Activated T-helper 1 cell treated with anti-CD3 and anti-CD28 coated beads, Interleukin-12 subunit alpha, Interleukin-12 subunit beta, Interleukin-2, Interleukin-4 antibody, amounts not matched to agents 30 ng/mL and 10 ng/mL and 1 ng/mL, durations not matched to agents 14 hours and 24 hours and 36 hours (primary cell): ENCODE data around the gene FURIN. TPM values are rescaled to one million over a fixed set of nuclear protein-coding genes. Genes with fewer than 3 reads are reported as not detected.
"Not testable (repeated sequence)": the region's sequence is repeated elsewhere in the genome, so short reads cannot be mapped to it uniquely, and the experiment has no call there.

ENCODE experiments used
- DNase-seq: peaks from one replicate; pipeline ENCODE4 v3.0.0; 2021; ENCODE audit warnings: low spot score
- H3K27ac Mint-ChIP-seq: one replicate; pipeline ENCODE4 v1.8.0; 2021; ENCODE audit warnings: mild to moderate bottlenecking, mixed read lengths
- H3K27me3 Mint-ChIP-seq: one replicate; pipeline ENCODE4 v1.8.0; 2022; ENCODE audit warnings: mild to moderate bottlenecking, moderate library complexity, mixed read lengths; ENCODE audit not compliant: insufficient read depth
- H3K36me3 Mint-ChIP-seq: one replicate; pipeline ENCODE4 v1.8.0; 2021; ENCODE audit warnings: low read depth, mixed read lengths
- H3K4me1 Mint-ChIP-seq: one replicate; pipeline ENCODE4 v1.8.0; 2021; ENCODE audit warnings: low read depth, mixed read lengths
- H3K4me3 Mint-ChIP-seq: one replicate; pipeline ENCODE4 v1.8.0; 2021; ENCODE audit warnings: mild to moderate bottlenecking, moderate library complexity, mixed read lengths
- H3K9me3 Mint-ChIP-seq: one replicate; pipeline ENCODE4 v1.8.0; 2021; ENCODE audit warnings: mixed read lengths
- intact Hi-C: fragments of 100-400 bp; cut with micrococcal nuclease; formaldehyde crosslinking; loops from one replicate; pipeline ENCODE4 v1.15.1; 2024
- total RNA-seq: library from RNA; stranded (reverse); gene quantifications from 2 replicates; pipeline ENCODE4 v1.2.3, GENCODE V29; 2022

The FURIN gene
- total RNA-seq, 1 donor from 2014 or later: 530 TPM

GRCh38 chr15:90866161-90866715 lies 2.1 kb upstream of the FURIN start:
- no peak for DNase-seq
- Mint-ChIP-seq H3K27ac (peak overlapping the region; percentile 30), H3K4me1 (peaks cover 72% of the 10 kb centered on the region), H3K4me3 (no peak overlapping the region), H3K9me3 (no peaks in the 10 kb centered on the region), H3K36me3 (peaks cover 21% of the 10 kb centered on the region), H3K27me3 (no peaks in the 10 kb centered on the region)
- intact Hi-C loops: no loop called here

- H3K36me3 Mint-ChIP-seq: peaks cover 20% of the 10 kb centered on the region
- H3K27ac Mint-ChIP-seq: peak overlapping the region; percentile 30
- peaks cover 69% of the 10 kb centered on the region for H3K4me1 Mint-ChIP-seq
- no peak overlapping the region for H3K4me3 Mint-ChIP-seq
- no peaks in the 10 kb centered on the region for H3K27me3 Mint-ChIP-seq
- intact Hi-C loops: no loop called here
- DNase-seq: no peak
- no peaks in the 10 kb centered on the region for H3K9me3 Mint-ChIP-seq
Observed at GRCh38 chr15:90866800-90867199, 1.6 kb upstream of the FURIN start.

GRCh38 chr15:90869140-90869541 lies 753 bp downstream of the FURIN start:
- DNase-seq: no peak
- H3K4me1 Mint-ChIP-seq: peaks cover 57% of the 10 kb centered on the region
- H3K36me3 Mint-ChIP-seq: peaks cover 41% of the 10 kb centered on the region
- peak overlapping the region; percentile 94 for H3K4me3 Mint-ChIP-seq
- intact Hi-C loops: loop anchor here (1.0 to 2.0 kb wide), 6 partner anchors 13 to 152 kb away; partner anchors contain the start of gene BLM
- no peaks in the 10 kb centered on the region for H3K9me3 Mint-ChIP-seq
- H3K27me3 Mint-ChIP-seq: no peaks in the 10 kb centered on the region
- H3K27ac Mint-ChIP-seq: peak overlapping the region; percentile 95

- peak; percentile 61 for DNase-seq
- H3K36me3 Mint-ChIP-seq: peaks cover 46% of the 10 kb centered on the region
- no peaks in the 10 kb centered on the region for H3K27me3 Mint-ChIP-seq
- peak overlapping the region; percentile 95 for H3K27ac Mint-ChIP-seq
- intact Hi-C loops: loop anchor here (1.0 to 2.0 kb wide), 6 partner anchors 13 to 152 kb away; partner anchors contain the start of gene BLM
- H3K9me3 Mint-ChIP-seq: no peaks in the 10 kb centered on the region
- peaks cover 62% of the 10 kb centered on the region for H3K4me1 Mint-ChIP-seq
- H3K4me3 Mint-ChIP-seq: peak overlapping the region; percentile 94
Observed at GRCh38 chr15:90869601-90870353, 1.4 kb downstream of the FURIN start.

GRCh38 chr15:90870354-90871138 lies 2.2 kb downstream of the FURIN start:
- H3K4me1 Mint-ChIP-seq: peaks cover 67% of the 10 kb centered on the region
- H3K9me3 Mint-ChIP-seq: no peaks in the 10 kb centered on the region
- DNase-seq: no peak
- H3K27me3 Mint-ChIP-seq: no peaks in the 10 kb centered on the region
- H3K36me3 Mint-ChIP-seq: peaks cover 52% of the 10 kb centered on the region
- intact Hi-C loops: no loop called here
- H3K4me3 Mint-ChIP-seq: peak overlapping the region; percentile 94
- peak overlapping the region; percentile 95 for H3K27ac Mint-ChIP-seq

- Mint-ChIP-seq H3K4me1 (peaks cover 73% of the 10 kb centered on the region), H3K27ac (peak overlapping the region; percentile 95), H3K4me3 (peak overlapping the region; percentile 94), H3K36me3 (peaks cover 55% of the 10 kb centered on the region), H3K9me3 (no peaks in the 10 kb centered on the region), H3K27me3 (no peaks in the 10 kb centered on the region)
- no peak for DNase-seq
- intact Hi-C loops: no loop called here
Observed at GRCh38 chr15:90871139-90871715, 2.8 kb downstream of the FURIN start.

- intact Hi-C loops: no loop called here
- Mint-ChIP-seq H3K36me3 (peaks cover 59% of the 10 kb centered on the region), H3K27me3 (no peaks in the 10 kb centered on the region), H3K4me1 (peaks cover 73% of the 10 kb centered on the region), H3K9me3 (no peaks in the 10 kb centered on the region), H3K4me3 (peak overlapping the region; percentile 97), H3K27ac (peak overlapping the region; percentile 92)
- no peak for DNase-seq
Observed at GRCh38 chr15:90871716-90872485, 3.5 kb downstream of the FURIN start.

GRCh38 chr15:90872486-90873184 lies 4.2 kb downstream of the FURIN start:
- no peaks in the 10 kb centered on the region for H3K27me3 Mint-ChIP-seq
- H3K27ac Mint-ChIP-seq: peak overlapping the region; percentile 92
- H3K4me1 Mint-ChIP-seq: peaks cover 74% of the 10 kb centered on the region
- H3K4me3 Mint-ChIP-seq: peak overlapping the region; percentile 97
- H3K36me3 Mint-ChIP-seq: peaks cover 66% of the 10 kb centered on the region
- no peaks in the 10 kb centered on the region for H3K9me3 Mint-ChIP-seq
- no peak for DNase-seq
- intact Hi-C loops: loop anchor here (1.0 kb wide), 7 partner anchors 20 to 224 kb away; partner anchors contain the start of gene MAN2A2

- intact Hi-C loops: loop anchor here (1.0 kb wide), 7 partner anchors 21 to 225 kb away; partner anchors contain the start of gene MAN2A2
- Mint-ChIP-seq H3K4me1 (peaks cover 74% of the 10 kb centered on the region), H3K4me3 (peak overlapping the region; percentile 97), H3K36me3 (peaks cover 73% of the 10 kb centered on the region), H3K9me3 (no peaks in the 10 kb centered on the region), H3K27ac (peak overlapping the region; percentile 92), H3K27me3 (no peaks in the 10 kb centered on the region)
- no peak for DNase-seq
Observed at GRCh38 chr15:90873488-90873997, 5.2 kb downstream of the FURIN start.

- Mint-ChIP-seq H3K9me3 (no peaks in the 10 kb centered on the region), H3K4me3 (peak overlapping the region; percentile 97), H3K4me1 (peaks cover 73% of the 10 kb centered on the region), H3K36me3 (peaks cover 77% of the 10 kb centered on the region), H3K27me3 (no peaks in the 10 kb centered on the region), H3K27ac (peak overlapping the region; percentile 92)
- DNase-seq: no peak
- intact Hi-C loops: loop anchor here (1.0 kb wide), 8 partner anchors 9 to 226 kb away; partner anchors contain the start of gene MAN2A2
Observed at GRCh38 chr15:90873998-90874605, 5.7 kb downstream of the FURIN start.

- H3K4me1 Mint-ChIP-seq: peaks cover 70% of the 10 kb centered on the region
- DNase-seq, H3K27me3 Mint-ChIP-seq, H3K9me3 Mint-ChIP-seq: not testable (repeated sequence)
- H3K4me3 Mint-ChIP-seq: peak overlapping the region; percentile 97
- H3K36me3 Mint-ChIP-seq: peaks cover 80% of the 10 kb centered on the region
- intact Hi-C loops: loop anchor here (1.0 kb wide), 1 partner anchor 8 kb away; no protein-coding TSS in a partner anchor
- peak overlapping the region; percentile 74 for H3K27ac Mint-ChIP-seq
Observed at GRCh38 chr15:90874986-90875385, 6.6 kb downstream of the FURIN start.
